GM13976 (cell line): ENCODE data around the gene EDA2R.

ENCODE experiments used
- DNase-seq: peaks from one replicate; pipeline ENCODE4 v3.0.0; 2012; ENCODE audit warnings: low spot score
- CTCF ChIP-seq: IDR thresholded peaks from 2 replicates; pipeline ENCODE4 v1.5.1; 2012; ENCODE audit warnings: borderline replicate concordance, mild to moderate bottlenecking; ENCODE audit not compliant: insufficient read depth; ENCODE audit errors: extremely low read depth, missing control alignments, control extremely low read depth
- in situ Hi-C: fragments of 300-500 bp; cut with MboI; formaldehyde crosslinking; loops from one replicate; pipeline ENCODE4 v1.12.0; 2022; ENCODE audit warnings: low sequenced_read_pairs, mixed read lengths, inconsistent platforms; ENCODE audit not compliant: unreplicated experiment

EDA2R gene

GRCh38 chrX:66638591-66639500 lies at the start of gene EDA2R:
Gene EDA2R, minus strand, starts transcription at chrX:66639078. Its CDS starts 23,058 bp downstream, at chrX:66616020.
- TF ChIP-seq CTCF = no peak
- in situ Hi-C loops = no loop called here
- peak; percentile 67 for DNase-seq

GRCh38 chrX:66684196-66684595 lies 45.3 kb upstream of the EDA2R start:
- in situ Hi-C loops = no loop called here
- no peak for DNase-seq
- TF ChIP-seq CTCF = no peak

- in situ Hi-C loops = no loop called here
- TF ChIP-seq CTCF = no peak
Observed at GRCh38 chrX:66680451-66680850, 41.6 kb upstream of the EDA2R start.

GRCh38 chrX:66677430-66677829 lies 38.6 kb upstream of the EDA2R start:
- TF ChIP-seq CTCF = no peak
- in situ Hi-C loops = no loop called here
- no peak for DNase-seq

More at GRCh38 chrX:66680451-66680850, 41.6 kb upstream of the EDA2R start:
- no peak for DNase-seq

GRCh38 chrX:66676990-66677389 lies 38.1 kb upstream of the EDA2R start:
- in situ Hi-C loops = no loop called here
- no peak for TF ChIP-seq CTCF
- no peak for DNase-seq

GRCh38 chrX:66676413-66676812 lies 37.5 kb upstream of the EDA2R start:
- no peak for DNase-seq
- in situ Hi-C loops = no loop called here
- no peak for TF ChIP-seq CTCF
